Fibroblast of skin of back (primary cell): ENCODE measurements around the gene PPP1R12C.

Experiments
- DNase-seq: peaks from one replicate; pipeline ENCODE4 v3.0.0-alpha.2; 2013

The PPP1R12C gene

GRCh38 chr19:55146705-55147273, 29.4 kb upstream of the PPP1R12C start:
- DNase-seq = no peak

- no peak for DNase-seq
Observed at GRCh38 chr19:55146078-55146704, 28.8 kb upstream of the PPP1R12C start.

- no peak for DNase-seq
Observed at GRCh38 chr19:55145232-55145631, 27.8 kb upstream of the PPP1R12C start.

- no peak for DNase-seq
Observed at GRCh38 chr19:55141696-55142095, 24.3 kb upstream of the PPP1R12C start.

- no peak for DNase-seq
Observed at GRCh38 chr19:55137915-55138314, 20.5 kb upstream of the PPP1R12C start.

GRCh38 chr19:55136399-55137102, 19.1 kb upstream of the PPP1R12C start:
- no peak for DNase-seq

GRCh38 chr19:55134736-55135135, 17.3 kb upstream of the PPP1R12C start:
- no peak for DNase-seq

- no peak for DNase-seq
Observed at GRCh38 chr19:55133639-55134444, 16.4 kb upstream of the PPP1R12C start.

GRCh38 chr19:55132453-55133129, 15.2 kb upstream of the PPP1R12C start:
- DNase-seq = no peak

GRCh38 chr19:55131421-55131820, 14.0 kb upstream of the PPP1R12C start:
- DNase-seq = peak; percentile 30

- DNase-seq = peak; percentile 18
Observed at GRCh38 chr19:55119053-55119452, 1.6 kb upstream of the PPP1R12C start.

GRCh38 chr19:55118401-55118991, 1.1 kb upstream of the PPP1R12C start:
- DNase-seq = peak; percentile 36

GRCh38 chr19:55117663-55118391, 390 bp upstream of the PPP1R12C start:
- peak; percentile 99 for DNase-seq

GRCh38 chr19:55116232-55116858, 1.1 kb downstream of the PPP1R12C start:
- peak; percentile 71 for DNase-seq

- DNase-seq = peak; percentile 20
Observed at GRCh38 chr19:55115446-55116065, 1.9 kb downstream of the PPP1R12C start.

GRCh38 chr19:55114566-55115145, 2.8 kb downstream of the PPP1R12C start:
- DNase-seq = no peak

- peak; percentile 84 for DNase-seq
Observed at GRCh38 chr19:55113570-55114039, 3.8 kb downstream of the PPP1R12C start.

- no peak for DNase-seq
Observed at GRCh38 chr19:55112777-55113569, 4.5 kb downstream of the PPP1R12C start.

GRCh38 chr19:55112246-55112776, 5.1 kb downstream of the PPP1R12C start:
- no peak for DNase-seq
